OCI-LY1 (cell line): ENCODE data around the gene AK3.

ENCODE experiments used
- EZH2 ChIP-seq: fragments of 200-600 bp; sonication (generic), shearing (Covaris generic); IDR thresholded peaks from 2 replicates; pipeline ENCODE4 v1.8.0; 2017; ENCODE audit warnings: borderline replicate concordance, mixed run types, mild to moderate bottlenecking, antibody characterized with exemption, low read length, moderate library complexity, mixed read lengths
- TF ChIP-seq, protein P1 (sequence below): fragments of 200-600 bp; sonication (generic), shearing (Covaris generic); IDR thresholded peaks from 2 replicates; pipeline ENCODE4 v1.5.1; 2017; ENCODE audit warnings: mild to moderate bottlenecking, antibody characterized with exemption, low read length, moderate library complexity, mixed read lengths

DNA sequence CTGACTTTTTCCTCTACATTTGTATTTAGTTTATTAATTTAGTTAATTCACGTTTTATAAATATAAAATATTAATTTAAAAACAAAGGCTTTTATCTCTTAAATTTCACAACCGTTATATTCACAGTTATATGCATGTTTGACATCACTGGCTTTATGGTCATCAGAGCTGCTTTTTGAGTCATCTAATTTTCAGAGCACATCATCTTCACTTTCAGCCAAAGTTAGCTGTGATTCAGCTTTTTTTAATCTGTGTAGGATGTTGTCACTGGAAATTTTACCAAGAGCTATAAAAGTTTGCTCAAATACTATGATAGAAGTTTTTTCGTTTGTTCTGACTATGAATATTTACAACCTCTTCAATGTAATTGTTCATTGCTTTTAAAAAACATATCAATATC, 49.2 kb downstream of the AK3 start:
- TF ChIP-seq, protein P1, sequence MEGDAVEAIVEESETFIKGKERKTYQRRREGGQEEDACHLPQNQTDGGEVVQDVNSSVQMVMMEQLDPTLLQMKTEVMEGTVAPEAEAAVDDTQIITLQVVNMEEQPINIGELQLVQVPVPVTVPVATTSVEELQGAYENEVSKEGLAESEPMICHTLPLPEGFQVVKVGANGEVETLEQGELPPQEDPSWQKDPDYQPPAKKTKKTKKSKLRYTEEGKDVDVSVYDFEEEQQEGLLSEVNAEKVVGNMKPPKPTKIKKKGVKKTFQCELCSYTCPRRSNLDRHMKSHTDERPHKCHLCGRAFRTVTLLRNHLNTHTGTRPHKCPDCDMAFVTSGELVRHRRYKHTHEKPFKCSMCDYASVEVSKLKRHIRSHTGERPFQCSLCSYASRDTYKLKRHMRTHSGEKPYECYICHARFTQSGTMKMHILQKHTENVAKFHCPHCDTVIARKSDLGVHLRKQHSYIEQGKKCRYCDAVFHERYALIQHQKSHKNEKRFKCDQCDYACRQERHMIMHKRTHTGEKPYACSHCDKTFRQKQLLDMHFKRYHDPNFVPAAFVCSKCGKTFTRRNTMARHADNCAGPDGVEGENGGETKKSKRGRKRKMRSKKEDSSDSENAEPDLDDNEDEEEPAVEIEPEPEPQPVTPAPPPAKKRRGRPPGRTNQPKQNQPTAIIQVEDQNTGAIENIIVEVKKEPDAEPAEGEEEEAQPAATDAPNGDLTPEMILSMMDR, result no peak
- no peak for TF ChIP-seq EZH2
